Measurements from ENCODE around the gene LIMS2. TPM values are rescaled to one million over a fixed set of nuclear protein-coding genes. Genes with fewer than 3 reads are reported as not detected.

Gene LIMS2
- total RNA-seq, 2 experiments from 2014 or later, result 1.6 to 24.9 TPM

- TF ChIP-seq CTCF (conservative IDR thresholded peaks at IDR 0.05; ENCODE audit: low read length), result no peak
- TF ChIP-seq EZH2phosphoT487 (IDR thresholded peaks at IDR 0.05; ENCODE audit: borderline replicate concordance, low read depth, low read length), result no peak
- H2AFZ ChIP-seq (ENCODE audit: low read length), result no peak overlapping the region
- no TSS peak for BruUV-seq (replicated peaks)
- H3K36me3 ChIP-seq (ENCODE audit: insufficient read depth, low read length), result no peaks in the 10 kb centered on the region
- no peak overlapping the region for H3K4me2 ChIP-seq (ENCODE audit: low read length)
- no peak for DNase-seq (ENCODE audit: low spot score)
- no peaks in the 10 kb centered on the region for H3K9me3 ChIP-seq (ENCODE audit: low read length)
- H3K4me3 ChIP-seq (ENCODE audit: low read depth, low read length, poor library complexity, severe bottlenecking), result no peak overlapping the region
- POLR2A ChIA-PET, result interaction anchor here (0.5 to 1.7 kb wide), 4 partner anchors 13 to 207 kb away, joined by 3 to 4 read pairs (median 3); no protein-coding TSS in a partner anchor
- no peaks in the 10 kb centered on the region for H3K9me2 ChIP-seq (ENCODE audit: insufficient read depth, low read length)
- no peaks in the 10 kb centered on the region for H4K20me1 ChIP-seq (ENCODE audit: insufficient read depth, low read length)
- no peaks in the 10 kb centered on the region for H3K4me1 ChIP-seq (ENCODE audit: insufficient read depth, low read length, poor library complexity, severe bottlenecking)
- no peak overlapping the region for H3K27ac ChIP-seq (ENCODE audit: low read depth, low read length, poor library complexity, severe bottlenecking)
- CTCF ChIA-PET (ENCODE audit: unreplicated experiment), result interaction anchor here (0.9 kb wide), 1 partner anchor 62 kb away, joined by 3 read pairs; no protein-coding TSS in a partner anchor
- intact Hi-C loops (cut with micrococcal nuclease; ENCODE audit: unreplicated experiment), result no loop called here
- H3K79me2 ChIP-seq (ENCODE audit: insufficient read depth, low read depth, low read length), result no peaks in the 10 kb centered on the region
Measured at GRCh38 chr2:127652786-127653357, 22.5 kb downstream of the LIMS2 start.

DNA sequence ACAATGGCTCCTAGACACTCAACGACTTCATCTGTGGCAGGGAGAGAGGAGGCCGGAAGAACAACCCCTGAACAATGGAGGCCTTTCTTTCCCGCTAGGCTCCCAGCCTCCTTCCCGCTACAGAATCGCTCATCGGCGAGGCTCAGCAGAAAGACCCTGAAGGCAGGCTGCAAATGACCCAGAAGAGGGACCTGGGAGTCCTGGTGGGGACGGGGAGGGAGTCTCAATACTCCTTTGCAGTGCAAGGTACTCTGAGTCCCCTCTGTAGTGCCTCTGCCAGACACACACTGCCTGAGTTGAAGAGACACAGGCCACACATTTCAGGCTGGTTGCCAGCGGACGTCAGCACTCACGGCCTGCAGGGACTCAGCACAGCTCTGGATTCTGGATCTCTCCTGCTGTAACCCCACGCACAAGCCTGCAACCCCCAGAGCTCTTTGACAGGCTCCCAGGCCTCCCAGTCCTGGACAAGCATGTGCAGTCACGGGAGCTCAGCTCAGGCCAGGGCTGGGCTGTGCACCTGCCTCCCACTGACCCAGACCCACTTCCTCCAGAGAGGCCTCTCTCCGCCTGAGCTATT lies 23.3 kb downstream of the LIMS2 start:
- no peak overlapping the region for H2AFZ ChIP-seq (ENCODE audit: low read length)
- no peaks in the 10 kb centered on the region for H4K20me1 ChIP-seq (ENCODE audit: insufficient read depth, low read length)
- H3K4me2 ChIP-seq (ENCODE audit: low read length), result no peak overlapping the region
- TF ChIP-seq EZH2phosphoT487 (IDR thresholded peaks at IDR 0.05; ENCODE audit: borderline replicate concordance, low read depth, low read length) (no peak), CTCF (conservative IDR thresholded peaks at IDR 0.05; ENCODE audit: low read length) (no peak)
- H3K4me3 ChIP-seq (ENCODE audit: low read depth, low read length, poor library complexity, severe bottlenecking), result no peak overlapping the region
- no peaks in the 10 kb centered on the region for H3K79me2 ChIP-seq (ENCODE audit: insufficient read depth, low read depth, low read length)
- H3K9me3 ChIP-seq (ENCODE audit: low read length), result no peaks in the 10 kb centered on the region
- POLR2A ChIA-PET, result interaction anchor here (0.5 to 1.7 kb wide), 4 partner anchors 12 to 207 kb away, joined by 3 to 4 read pairs (median 4); no protein-coding TSS in a partner anchor
- H3K27ac ChIP-seq (ENCODE audit: low read depth, low read length, poor library complexity, severe bottlenecking), result no peak overlapping the region
- H3K4me1 ChIP-seq (ENCODE audit: insufficient read depth, low read length, poor library complexity, severe bottlenecking), result no peaks in the 10 kb centered on the region
- no peak for DNase-seq (ENCODE audit: low spot score)
- intact Hi-C loops (cut with micrococcal nuclease; ENCODE audit: unreplicated experiment), result no loop called here
- CTCF ChIA-PET (ENCODE audit: unreplicated experiment), result interaction anchor here (0.5 to 0.9 kb wide), 2 partner anchors 61 to 89 kb away, joined by 3 to 4 read pairs; no protein-coding TSS in a partner anchor
- no peaks in the 10 kb centered on the region for H3K9me2 ChIP-seq (ENCODE audit: insufficient read depth, low read length)
- H3K36me3 ChIP-seq (ENCODE audit: insufficient read depth, low read length), result no peaks in the 10 kb centered on the region
- no TSS peak for BruUV-seq (replicated peaks)

DNA sequence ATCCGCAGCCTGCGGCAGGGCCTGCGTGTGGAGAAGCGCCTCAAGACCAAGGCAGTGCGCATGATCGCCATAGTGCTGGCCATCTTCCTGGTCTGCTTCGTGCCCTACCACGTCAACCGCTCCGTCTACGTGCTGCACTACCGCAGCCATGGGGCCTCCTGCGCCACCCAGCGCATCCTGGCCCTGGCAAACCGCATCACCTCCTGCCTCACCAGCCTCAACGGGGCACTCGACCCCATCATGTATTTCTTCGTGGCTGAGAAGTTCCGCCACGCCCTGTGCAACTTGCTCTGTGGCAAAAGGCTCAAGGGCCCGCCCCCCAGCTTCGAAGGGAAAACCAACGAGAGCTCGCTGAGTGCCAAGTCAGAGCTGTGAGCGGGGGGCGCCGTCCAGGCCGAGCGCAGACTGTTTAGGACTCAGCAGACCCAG lies 23.9 kb downstream of the LIMS2 start:
- Histone ChIP-seq H3K4me1 (ENCODE audit: insufficient read depth, low read length, poor library complexity, severe bottlenecking) (no peaks in the 10 kb centered on the region), H3K36me3 (ENCODE audit: insufficient read depth, low read length) (no peaks in the 10 kb centered on the region), H3K4me2 (ENCODE audit: low read length) (no peak overlapping the region)

More for the DNA sequence above, 23.9 kb downstream of the LIMS2 start:
- Histone ChIP-seq H3K9me3 (ENCODE audit: low read length) (no peaks in the 10 kb centered on the region), H3K4me3 (ENCODE audit: low read depth, low read length, poor library complexity, severe bottlenecking) (no peak overlapping the region), H3K27ac (ENCODE audit: low read depth, low read length, poor library complexity, severe bottlenecking) (no peak overlapping the region), H2AFZ (ENCODE audit: low read length) (no peak overlapping the region), H3K79me2 (ENCODE audit: insufficient read depth, low read depth, low read length) (no peaks in the 10 kb centered on the region), H4K20me1 (ENCODE audit: insufficient read depth, low read length) (no peaks in the 10 kb centered on the region), H3K9me2 (ENCODE audit: insufficient read depth, low read length) (no peaks in the 10 kb centered on the region)
- DNase-seq (ENCODE audit: low spot score), result no peak
- intact Hi-C loops (cut with micrococcal nuclease; ENCODE audit: unreplicated experiment), result no loop called here
- TF ChIP-seq EZH2phosphoT487 (IDR thresholded peaks at IDR 0.05; ENCODE audit: borderline replicate concordance, low read depth, low read length), result no peak
- no peak for TF ChIP-seq CTCF (conservative IDR thresholded peaks at IDR 0.05; ENCODE audit: low read length)
- no TSS peak for BruUV-seq (replicated peaks)
- CTCF ChIA-PET (ENCODE audit: unreplicated experiment), result interaction anchor here (4.2 kb wide), 1 partner anchor 60 kb away, joined by 21 read pairs; no protein-coding TSS in a partner anchor
- POLR2A ChIA-PET, result no interaction called here
